Measurements from ENCODE around the gene PRKAR1A. TPM values are rescaled to one million over a fixed set of nuclear protein-coding genes. Genes with fewer than 3 reads are reported as not detected.

Gene PRKAR1A
- total RNA-seq, 4 donors from 2014 or later, result 267 to 390 (median 347) TPM

- H3K4me1 ChIP-seq, result peaks cover 0 to 29% (median 6%) of the 10 kb centered on the region in 3 donors
- H3K36me3 ChIP-seq, result no peaks in the 10 kb centered on the region
- no peaks in the 10 kb centered on the region for H3K9me3 ChIP-seq
- H3K4me3 ChIP-seq, result no peak overlapping the region
- ATAC-seq, result no peak
- WGBS, 2 donors (ENCODE audit: low coverage in 1 of 2), result 53 to 65% methylated on average over 5 of the region's 5 CpGs
- no peak for TF ChIP-seq EP300 (IDR thresholded peaks at IDR 0.05)
- no peak for TF ChIP-seq CTCF (IDR thresholded peaks at IDR 0.05)
- TF ChIP-seq POLR2AphosphoS5 (IDR thresholded peaks at IDR 0.05), result no peak
- no peak for TF ChIP-seq POLR2A (IDR thresholded peaks at IDR 0.05)
- peaks cover 38% of the 10 kb centered on the region for H3K27me3 ChIP-seq
- peak overlapping the region in 1 of 4 donors; percentile 0 for H3K27ac ChIP-seq
Observed at GRCh38 chr17:68595496-68595895, 83.3 kb downstream of the PRKAR1A start.

GRCh38 chr17:68595986-68596385 lies 83.8 kb downstream of the PRKAR1A start:
- H3K4me3 ChIP-seq, result no peak overlapping the region
- no peak for TF ChIP-seq CTCF (IDR thresholded peaks at IDR 0.05)
- TF ChIP-seq EP300 (IDR thresholded peaks at IDR 0.05), result no peak
- TF ChIP-seq POLR2A (IDR thresholded peaks at IDR 0.05), result no peak
- no peak for TF ChIP-seq POLR2AphosphoS5 (IDR thresholded peaks at IDR 0.05)
- H3K4me1 ChIP-seq, result peaks cover 0 to 34% (median 8%) of the 10 kb centered on the region in 3 donors
- no peak for ATAC-seq
- H3K9me3 ChIP-seq, result no peaks in the 10 kb centered on the region
- H3K36me3 ChIP-seq, result no peaks in the 10 kb centered on the region
- no peak overlapping the region for H3K27ac ChIP-seq
- whole genome bisulfite sequencing, 2 donors (ENCODE audit: low coverage in 1 of 2), result 71 to 100% methylated on average over 1 of the region's 2 CpGs
- H3K27me3 ChIP-seq, result peaks cover 43% of the 10 kb centered on the region

- Histone ChIP-seq H3K9me3 (no peaks in the 10 kb centered on the region), H3K27me3 (peaks cover 48% of the 10 kb centered on the region), H3K36me3 (no peaks in the 10 kb centered on the region), H3K4me1 (peaks cover 0 to 39% (median 12%) of the 10 kb centered on the region in 3 donors), H3K4me3 (no peak overlapping the region), H3K27ac (no peak overlapping the region)
- no peak for ATAC-seq
- TF ChIP-seq CTCF (IDR thresholded peaks at IDR 0.05), result no peak
- TF ChIP-seq POLR2A (IDR thresholded peaks at IDR 0.05), result no peak
- no peak for TF ChIP-seq EP300 (IDR thresholded peaks at IDR 0.05)
- no peak for TF ChIP-seq POLR2AphosphoS5 (IDR thresholded peaks at IDR 0.05)
- 83 to 89% methylated on average over 3 to 5 of the region's 5 CpGs for WGBS, 2 donors (ENCODE audit: low coverage in 1 of 2)
Observed at GRCh38 chr17:68596411-68596945, 84.2 kb downstream of the PRKAR1A start.

- Histone ChIP-seq H3K36me3 (no peaks in the 10 kb centered on the region), H3K9me3 (no peaks in the 10 kb centered on the region), H3K4me1 (peaks cover 0 to 43% (median 14%) of the 10 kb centered on the region in 3 donors), H3K4me3 (no peak overlapping the region), H3K27me3 (peaks cover 51% of the 10 kb centered on the region), H3K27ac (no peak overlapping the region)
- 95 to 100% methylated on average over 2 of the region's 4 CpGs for WGBS, 2 donors (ENCODE audit: low coverage in 1 of 2)
- no peak for ATAC-seq
- TF ChIP-seq POLR2AphosphoS5 (IDR thresholded peaks at IDR 0.05) (no peak), CTCF (IDR thresholded peaks at IDR 0.05) (no peak), POLR2A (IDR thresholded peaks at IDR 0.05) (no peak), EP300 (IDR thresholded peaks at IDR 0.05) (no peak)
Observed at GRCh38 chr17:68598074-68598473, 85.8 kb downstream of the PRKAR1A start.

- Histone ChIP-seq H3K27ac (no peak overlapping the region), H3K4me1 (peaks cover 0 to 43% (median 14%) of the 10 kb centered on the region in 3 donors), H3K4me3 (no peak overlapping the region), H3K36me3 (no peaks in the 10 kb centered on the region), H3K9me3 (no peaks in the 10 kb centered on the region), H3K27me3 (peaks cover 46% of the 10 kb centered on the region)
- 83 to 85% methylated on average over 3 to 4 of the region's 4 CpGs for WGBS, 2 donors (ENCODE audit: low coverage in 1 of 2)
- TF ChIP-seq POLR2A (IDR thresholded peaks at IDR 0.05) (no peak), POLR2AphosphoS5 (IDR thresholded peaks at IDR 0.05) (no peak), EP300 (IDR thresholded peaks at IDR 0.05) (no peak), CTCF (IDR thresholded peaks at IDR 0.05) (no peak)
- ATAC-seq, result no peak
Observed at GRCh38 chr17:68598545-68598961, 86.3 kb downstream of the PRKAR1A start.

Measured in gastroesophageal sphincter (tissue), 4 donors.